ENCODE results near the gene GRK2.

GRCh38 chr11:67312187-67313021 is 46.1 kb downstream of the GRK2 start:
- TF ChIP-seq CTCF (IDR thresholded peaks at IDR 0.05) (no peak), POLR2A (IDR thresholded peaks at IDR 0.05) (no peak)
